GM12878 (cell line): ENCODE measurements around the gene DUXB. TPM values are rescaled to one million over a fixed set of nuclear protein-coding genes. Genes with fewer than 3 reads are reported as not detected.
A peak's percentile ranks its signal among the peaks of the same experiment; 100 is the strongest.

Experiments
- ATAC-seq: fragments of 200-7000 bp; cut with Tn5 transposase; 3 replicates; pipeline ENCODE4 v1.9.1; 2020; ENCODE audit warnings: mild to moderate bottlenecking, moderate library complexity
- BruUV-seq: library from RNA; stranded (reverse); fragments of 400-500 nt; replicated peaks from 2 replicates; lab custom pipeline; 2021; lab: Mats Ljungman, UMichigan
- CTCF ChIA-PET: fragments of 300-600 bp; sonication (Branson Sonifier 250); formaldehyde crosslinking; extraction: SDS; loops from one replicate; lab custom pipeline; 2021; ENCODE audit warnings: inconsistent platforms; lab: Yijun Ruan, JAX
- POLR2A ChIA-PET: fragments of 350-600 bp; formaldehyde crosslinking; extraction: SDS; loops from one replicate; lab custom pipeline; 2021; ENCODE audit warnings: inconsistent platforms; lab: Charles Lee
- RAD21 ChIA-PET: fragments of 300-600 bp; sonication (Branson Sonifier 250); formaldehyde crosslinking; loops from one replicate; lab custom pipeline; 2023; ENCODE audit warnings: antibody characterized with exemption; ENCODE audit not compliant: unreplicated experiment; lab: Charles Lee
- SMC1A ChIA-PET: fragments of 300-600 bp; sonication (Branson Sonifier 250); formaldehyde crosslinking; loops from one replicate; lab custom pipeline; 2023; ENCODE audit not compliant: unreplicated experiment, uncharacterized antibody; lab: Charles Lee
- DNase-seq: peaks from one replicate; pipeline ENCODE4 v3.0.0-alpha.2; 2011; ENCODE audit warnings: low read depth, low spot score
- FAIRE-seq: peaks from 3 replicates; lab custom pipeline; 2011; peaks lifted over from hg19 to GRCh38; lab: Jason Lieb, UNC
- H2AFZ ChIP-seq: 2 replicates; pipeline ENCODE4 v1.6.0; 2011; ENCODE audit warnings: low read depth, low read length, control low read depth; ENCODE audit not compliant: control insufficient read depth
- H3K27ac ChIP-seq: 2 replicates; pipeline ENCODE4 v1.5.1; 2011; ENCODE audit warnings: control low read depth; ENCODE audit not compliant: control insufficient read depth, insufficient read depth
- H3K27me3 ChIP-seq, 2 experiments: replicated peaks in 1 of 2; 2 replicates each; pipeline versions ENCODE4 v1.6.0 to v1.6.1; 2011; ENCODE audit warnings: low read length in 1 of 2; ENCODE audit not compliant: control insufficient read depth in 2 of 2, insufficient read depth in 2 of 2
- H3K36me3 ChIP-seq, 2 experiments: 2 replicates each; pipeline ENCODE4 v1.5.1; 2011; ENCODE audit warnings: low read length in 1 of 2; ENCODE audit not compliant: control insufficient read depth in 2 of 2, insufficient read depth in 2 of 2
- H3K4me1 ChIP-seq: 2 replicates; pipeline ENCODE4 v1.6.1; 2011; ENCODE audit warnings: mild to moderate bottlenecking, low read length, moderate library complexity, mixed read lengths; ENCODE audit not compliant: control insufficient read depth, insufficient read depth
- H3K4me2 ChIP-seq: 2 replicates; pipeline ENCODE4 v1.6.0; 2011; ENCODE audit warnings: control low read depth; ENCODE audit not compliant: control insufficient read depth, insufficient read depth
- H3K4me3 ChIP-seq: fragments of 200-600 bp; sonication (generic); 2 replicates; pipeline ENCODE4 v1.5.1; 2016
- H3K79me2 ChIP-seq: 2 replicates; pipeline ENCODE4 v1.6.0; 2011; ENCODE audit warnings: low read length; ENCODE audit not compliant: control insufficient read depth, insufficient read depth
- H3K9ac ChIP-seq: 2 replicates; pipeline ENCODE4 v1.8.0; 2011; ENCODE audit warnings: low read length, control low read depth, mixed read lengths; ENCODE audit not compliant: control insufficient read depth, insufficient read depth
- H3K9me3 ChIP-seq: replicated peaks from 3 replicates; pipeline ENCODE4 v1.5.1; 2011; ENCODE audit warnings: mild to moderate bottlenecking, low read length; ENCODE audit not compliant: control insufficient read depth, insufficient read depth
- H4K20me1 ChIP-seq: 2 replicates; pipeline ENCODE4 v1.6.0; 2011; ENCODE audit not compliant: control insufficient read depth, insufficient read depth
- CREB1 ChIP-seq: IDR thresholded peaks from 2 replicates; pipeline ENCODE4 v1.6.1; 2012; ENCODE audit warnings: low read depth, mild to moderate bottlenecking, inconsistent platforms
- GABPA ChIP-seq: IDR thresholded peaks from 2 replicates; pipeline ENCODE4 v1.6.1; 2014; ENCODE audit warnings: antibody characterized with exemption, low read depth, mild to moderate bottlenecking, inconsistent platforms
- HDAC6 ChIP-seq: fragments of 200-600 bp; sonication (generic); IDR thresholded peaks from one replicate; pipeline ENCODE4 v1.8.0; 2017; ENCODE audit warnings: antibody characterized with exemption; ENCODE audit not compliant: unreplicated experiment
- IKZF2 ChIP-seq, 2 experiments: fragments of 450-650 bp; IDR thresholded peaks; 2 replicates each; pipeline ENCODE4 v1.6.1; 2017; ENCODE audit warnings: mild to moderate bottlenecking in 2 of 2, moderate library complexity in 2 of 2
- NBN ChIP-seq: fragments of 450-650 bp; IDR thresholded peaks from 2 replicates; pipeline ENCODE4 v1.6.1; 2016
- POLR2A ChIP-seq: IDR thresholded peaks from 2 replicates; pipeline ENCODE4 v1.6.1; 2011; ENCODE audit warnings: low read depth, mild to moderate bottlenecking, low read length
- RAD51 ChIP-seq: fragments of 450-650 bp; IDR thresholded peaks from 2 replicates; pipeline ENCODE4 v1.6.1; 2016; ENCODE audit warnings: moderate library complexity, mild to moderate bottlenecking, inconsistent platforms
- RFX5 ChIP-seq: IDR thresholded peaks from 2 replicates; pipeline ENCODE4 v1.6.1; 2011; ENCODE audit warnings: low read depth, low read length, improper control_type of control experiment
- TAF1 ChIP-seq: IDR thresholded peaks from 2 replicates; pipeline ENCODE4 v1.6.1; 2011; ENCODE audit warnings: mild to moderate bottlenecking, low read depth, low read length, borderline replicate concordance
- TCF7 ChIP-seq: IDR thresholded peaks from 2 replicates; pipeline ENCODE4 v1.6.1; 2014; ENCODE audit warnings: antibody characterized with exemption, borderline replicate concordance
- WGBS: methylation state at CpG from one replicate; pipeline ENCODE4 v1.1.6; 2016; ENCODE audit warnings: low lambda C conversion rate; ENCODE audit not compliant: insufficient replicate concordance, insufficient coverage; ENCODE audit errors: missing lambda C conversion rate; 5-methylcytosine and 5-hydroxymethylcytosine counted together
- in situ Hi-C: fragments of 300-500 bp; cut with MboI; formaldehyde crosslinking; loops from 9 replicates; pipeline ENCODE4 v1.14.3; 2018; ENCODE audit warnings: mixed read lengths
- intact Hi-C: fragments of 100-400 bp; cut with micrococcal nuclease; formaldehyde crosslinking; loops from one replicate; pipeline ENCODE4 v1.14.2; 2022; ENCODE audit not compliant: unreplicated experiment
- polyA plus RNA-seq, 11 experiments: library from polyadenylated mRNA; depleted of rRNA in 4 of 11; unstranded in 6 of 11; stranded (reverse) in 5 of 11; fragments of >200 nt; fragmentation: Nextera tagmentation in 4 of 11; fragmentation: Illumina TruSeq in 1 of 11; extraction: Ambion mirVana in 4 of 11; extraction: Trizol in 1 of 11; gene quantifications; 1 replicate in 1 of 11; 2 replicates in 10 of 11; pipeline versions ENCODE4 v1.2.1 to v1.2.3, GENCODE V29; 2011 to 2016; ENCODE audit warnings: inconsistent platforms in 2 of 11, missing spikeins in 2 of 11, low read depth in 1 of 11
- total RNA-seq, 4 experiments: library from RNA; depleted of rRNA in 3 of 4; stranded (reverse); fragments of >200 nt in 3 of 4; fragmentation: Illumina TruSeq in 1 of 4; extraction: Trizol in 1 of 4; gene quantifications; 2 replicates each; pipeline versions ENCODE4 v1.2.1 to v1.2.3, GENCODE V29; 2013 to 2021
- TF ChIP-seq, protein P1 (sequence below): fragments of 450-650 bp; IDR thresholded peaks from 2 replicates; pipeline ENCODE4 v1.6.1; 2016; ENCODE audit warnings: mild to moderate bottlenecking
- TF ChIP-seq, protein P2 (sequence below): IDR thresholded peaks from 2 replicates; pipeline ENCODE4 v1.6.1; 2012; ENCODE audit warnings: mild to moderate bottlenecking, low read depth, low read length

DUXB gene
- total and polyA plus RNA-seq, 10 of the 15 experiments (the other 5 are each of a cell fraction or from before 2014, with no cell fraction given), result 0.05 TPM; not detected in 9

DNA sequence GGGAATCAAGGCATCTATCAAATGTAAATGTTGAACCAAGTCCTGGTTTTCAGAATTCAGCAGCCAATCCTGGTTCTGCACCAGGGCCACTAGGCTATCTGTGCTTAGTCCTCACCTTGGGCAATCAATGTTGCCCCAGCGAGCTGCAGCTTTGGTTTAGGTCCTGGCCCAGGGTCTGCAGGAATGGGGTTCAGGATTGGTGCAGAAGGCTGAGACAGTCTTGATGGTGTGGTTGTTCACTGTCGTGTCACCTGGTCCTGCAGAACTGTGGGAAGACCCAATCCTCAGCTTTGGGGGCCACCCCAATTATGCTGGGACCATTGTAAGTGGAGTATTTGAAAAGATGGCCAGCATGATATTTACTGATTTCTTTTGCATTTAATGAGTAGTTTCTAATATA lies 43.1 kb downstream of the DUXB start:
- FAIRE-seq (no peak), ATAC-seq (no peak; the same call in 2 of the 3 replicates), DNase-seq (no peak)
- Histone ChIP-seq H4K20me1 (no peaks in the 10 kb centered on the region; the same call in 1 of the 2 replicates), H3K27ac (no peak overlapping the region), H2AFZ (no peak overlapping the region), H3K4me2 (no peak overlapping the region), H3K36me3 (peaks cover 8 to 21% of the 10 kb centered on the region in 2 experiments; a peak in 3 of 4 replicates), H3K4me3 (no peak overlapping the region), H3K9me3 (no peaks in the 10 kb centered on the region), H3K4me1 (no peaks in the 10 kb centered on the region), H3K79me2 (peaks cover 11% of the 10 kb centered on the region), H3K9ac (no peak overlapping the region), H3K27me3 (no peaks in the 10 kb centered on the region)
- intact Hi-C loops (loop anchor here (10.0 kb wide), 1 partner anchor 1537 kb away; the partner anchor contains the start of genes MON1B and SYCE1L), in situ Hi-C loops (no loop called here)
- WGBS, result 92% methylated on average over 2 of the region's 2 CpGs
- ChIA-PET SMC1A (interaction anchor here (0.6 to 1.6 kb wide), 2 partner anchors 9 to 16 kb away, joined by 4 to 7 read pairs; no protein-coding TSS in a partner anchor), POLR2A (no interaction called here), CTCF (interaction anchor here (1.2 kb wide), 1 partner anchor 186 kb away, joined by 3 read pairs; no protein-coding TSS in a partner anchor), RAD21 (no interaction called here)
- TF ChIP-seq POLR2A (peak; percentile 63), RAD51 (no peak)
- BruUV-seq, result no TSS peak

DNA sequence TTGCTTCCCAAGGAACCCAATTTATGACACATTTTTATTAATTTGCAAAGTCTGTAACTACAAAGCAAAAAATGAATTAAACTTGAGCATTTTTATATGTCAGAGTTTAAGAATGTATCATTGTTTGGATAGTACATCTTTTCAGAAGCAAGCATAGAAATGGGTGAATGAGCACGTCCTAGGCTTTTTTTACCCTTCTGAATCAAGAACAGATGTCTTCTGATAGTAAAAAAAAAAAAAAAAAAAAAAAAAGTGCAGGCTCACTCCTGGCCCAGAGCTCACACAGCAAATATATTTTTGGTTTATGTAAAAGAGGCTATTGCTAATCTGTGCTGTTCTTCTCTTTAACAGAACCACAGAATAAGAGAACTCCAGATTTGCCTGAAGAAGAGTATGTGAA lies 47.3 kb downstream of the DUXB start:
- Histone ChIP-seq H2AFZ (no peak overlapping the region), H3K4me3 (0 out of 2 replicates have a peak overlapping the region, but pooled peaks have one; percentile 8), H3K36me3 (peaks cover 6 to 18% of the 10 kb centered on the region in 2 experiments; a peak in 3 of 4 replicates), H4K20me1 (no peaks in the 10 kb centered on the region; the same call in 1 of the 2 replicates), H3K9ac (no peak overlapping the region), H3K4me1 (peaks cover 7% of the 10 kb centered on the region; the same call in 1 of the 2 replicates), H3K4me2 (peak overlapping the region; percentile 64), H3K27me3 (no peaks in the 10 kb centered on the region), H3K79me2 (peaks cover 54% of the 10 kb centered on the region), H3K27ac (peak overlapping the region; percentile 10; the same call in 1 of the 2 replicates), H3K9me3 (no peaks in the 10 kb centered on the region)
- ChIA-PET RAD21 (interaction anchor here (0.6 to 1.5 kb wide), 2 partner anchors 33 to 118 kb away, joined by 3 to 4 read pairs; no protein-coding TSS in a partner anchor), POLR2A (no interaction called here), SMC1A (no interaction called here), CTCF (interaction anchor here (0.7 to 2.2 kb wide), 2 partner anchors 182 to 183 kb away, joined by 4 to 8 read pairs; no protein-coding TSS in a partner anchor)
- WGBS, result 30% methylated on average over 1 of the region's 1 CpG
- FAIRE-seq, result no peak
- in situ Hi-C loops (no loop called here), intact Hi-C loops (loop anchor here (10.0 kb wide), 1 partner anchor 1541 kb away; the partner anchor contains the start of genes MON1B and SYCE1L)
- BruUV-seq, result no TSS peak
- DNase-seq, result no peak
- TF ChIP-seq GABPA, result no peak
- TF ChIP-seq RFX5, result no peak
- TF ChIP-seq HDAC6, result no peak
- TF ChIP-seq, protein P1, sequence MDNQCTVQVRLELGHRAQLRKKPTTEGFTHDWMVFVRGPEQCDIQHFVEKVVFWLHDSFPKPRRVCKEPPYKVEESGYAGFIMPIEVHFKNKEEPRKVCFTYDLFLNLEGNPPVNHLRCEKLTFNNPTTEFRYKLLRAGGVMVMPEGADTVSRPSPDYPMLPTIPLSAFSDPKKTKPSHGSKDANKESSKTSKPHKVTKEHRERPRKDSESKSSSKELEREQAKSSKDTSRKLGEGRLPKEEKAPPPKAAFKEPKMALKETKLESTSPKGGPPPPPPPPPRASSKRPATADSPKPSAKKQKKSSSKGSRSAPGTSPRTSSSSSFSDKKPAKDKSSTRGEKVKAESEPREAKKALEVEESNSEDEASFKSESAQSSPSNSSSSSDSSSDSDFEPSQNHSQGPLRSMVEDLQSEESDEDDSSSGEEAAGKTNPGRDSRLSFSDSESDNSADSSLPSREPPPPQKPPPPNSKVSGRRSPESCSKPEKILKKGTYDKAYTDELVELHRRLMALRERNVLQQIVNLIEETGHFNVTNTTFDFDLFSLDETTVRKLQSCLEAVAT, result no peak
- TF ChIP-seq TCF7, result no peak
- TF ChIP-seq CREB1, result no peak
- TF ChIP-seq, protein P2, sequence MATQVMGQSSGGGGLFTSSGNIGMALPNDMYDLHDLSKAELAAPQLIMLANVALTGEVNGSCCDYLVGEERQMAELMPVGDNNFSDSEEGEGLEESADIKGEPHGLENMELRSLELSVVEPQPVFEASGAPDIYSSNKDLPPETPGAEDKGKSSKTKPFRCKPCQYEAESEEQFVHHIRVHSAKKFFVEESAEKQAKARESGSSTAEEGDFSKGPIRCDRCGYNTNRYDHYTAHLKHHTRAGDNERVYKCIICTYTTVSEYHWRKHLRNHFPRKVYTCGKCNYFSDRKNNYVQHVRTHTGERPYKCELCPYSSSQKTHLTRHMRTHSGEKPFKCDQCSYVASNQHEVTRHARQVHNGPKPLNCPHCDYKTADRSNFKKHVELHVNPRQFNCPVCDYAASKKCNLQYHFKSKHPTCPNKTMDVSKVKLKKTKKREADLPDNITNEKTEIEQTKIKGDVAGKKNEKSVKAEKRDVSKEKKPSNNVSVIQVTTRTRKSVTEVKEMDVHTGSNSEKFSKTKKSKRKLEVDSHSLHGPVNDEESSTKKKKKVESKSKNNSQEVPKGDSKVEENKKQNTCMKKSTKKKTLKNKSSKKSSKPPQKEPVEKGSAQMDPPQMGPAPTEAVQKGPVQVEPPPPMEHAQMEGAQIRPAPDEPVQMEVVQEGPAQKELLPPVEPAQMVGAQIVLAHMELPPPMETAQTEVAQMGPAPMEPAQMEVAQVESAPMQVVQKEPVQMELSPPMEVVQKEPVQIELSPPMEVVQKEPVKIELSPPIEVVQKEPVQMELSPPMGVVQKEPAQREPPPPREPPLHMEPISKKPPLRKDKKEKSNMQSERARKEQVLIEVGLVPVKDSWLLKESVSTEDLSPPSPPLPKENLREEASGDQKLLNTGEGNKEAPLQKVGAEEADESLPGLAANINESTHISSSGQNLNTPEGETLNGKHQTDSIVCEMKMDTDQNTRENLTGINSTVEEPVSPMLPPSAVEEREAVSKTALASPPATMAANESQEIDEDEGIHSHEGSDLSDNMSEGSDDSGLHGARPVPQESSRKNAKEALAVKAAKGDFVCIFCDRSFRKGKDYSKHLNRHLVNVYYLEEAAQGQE, result no peak
- no peak for TF ChIP-seq NBN
- TF ChIP-seq IKZF2 (IDR thresholded peaks at IDR 0.05), result no peak
- no peak for TF ChIP-seq TAF1
- TF ChIP-seq RAD51, result no peak
- ATAC-seq, result no peak
